Panc1 (cell line): ENCODE data around the gene BRICD5.

Experiments
- POLR2AphosphoS5 ChIP-seq: IDR thresholded peaks from 2 replicates; pipeline ENCODE4 v1.6.1; 2012; ENCODE audit warnings: mild to moderate bottlenecking, low read depth, low read length, moderate library complexity
- TCF7L2 ChIP-seq: IDR thresholded peaks from 2 replicates; pipeline ENCODE4 v1.6.1; 2011; ENCODE audit warnings: mild to moderate bottlenecking, low read depth, low read length, inconsistent platforms
- TF ChIP-seq, protein P1 (sequence below): fragments of 450-650 bp; IDR thresholded peaks from 2 replicates; pipeline ENCODE4 v1.5.1; 2017; ENCODE audit warnings: mild to moderate bottlenecking

DNA sequence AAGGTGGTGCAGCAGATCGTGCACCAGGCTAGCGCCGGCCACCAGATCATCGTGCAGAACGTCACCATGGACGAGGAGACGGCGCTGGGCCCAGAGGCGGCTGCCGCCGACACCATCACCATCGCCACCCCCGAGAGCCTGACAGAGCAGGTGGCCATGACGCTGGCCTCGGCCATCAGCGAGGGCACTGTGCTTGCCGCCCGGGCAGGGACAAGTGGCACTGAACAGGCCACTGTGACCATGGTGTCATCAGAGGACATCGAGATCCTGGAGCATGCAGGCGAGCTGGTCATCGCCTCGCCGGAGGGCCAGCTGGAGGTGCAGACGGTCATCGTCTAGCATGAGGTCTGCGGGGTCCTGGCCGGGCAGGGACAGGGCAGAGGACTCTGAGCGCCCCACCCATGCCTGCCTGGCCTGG lies 24.6 kb upstream of the BRICD5 start:
- TF ChIP-seq, protein P1, sequence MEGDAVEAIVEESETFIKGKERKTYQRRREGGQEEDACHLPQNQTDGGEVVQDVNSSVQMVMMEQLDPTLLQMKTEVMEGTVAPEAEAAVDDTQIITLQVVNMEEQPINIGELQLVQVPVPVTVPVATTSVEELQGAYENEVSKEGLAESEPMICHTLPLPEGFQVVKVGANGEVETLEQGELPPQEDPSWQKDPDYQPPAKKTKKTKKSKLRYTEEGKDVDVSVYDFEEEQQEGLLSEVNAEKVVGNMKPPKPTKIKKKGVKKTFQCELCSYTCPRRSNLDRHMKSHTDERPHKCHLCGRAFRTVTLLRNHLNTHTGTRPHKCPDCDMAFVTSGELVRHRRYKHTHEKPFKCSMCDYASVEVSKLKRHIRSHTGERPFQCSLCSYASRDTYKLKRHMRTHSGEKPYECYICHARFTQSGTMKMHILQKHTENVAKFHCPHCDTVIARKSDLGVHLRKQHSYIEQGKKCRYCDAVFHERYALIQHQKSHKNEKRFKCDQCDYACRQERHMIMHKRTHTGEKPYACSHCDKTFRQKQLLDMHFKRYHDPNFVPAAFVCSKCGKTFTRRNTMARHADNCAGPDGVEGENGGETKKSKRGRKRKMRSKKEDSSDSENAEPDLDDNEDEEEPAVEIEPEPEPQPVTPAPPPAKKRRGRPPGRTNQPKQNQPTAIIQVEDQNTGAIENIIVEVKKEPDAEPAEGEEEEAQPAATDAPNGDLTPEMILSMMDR = no peak
- no peak for TF ChIP-seq TCF7L2
- no peak; the same call in 1 of the 2 replicates for TF ChIP-seq POLR2AphosphoS5
